GM06990 (cell line): Measurements from ENCODE around the gene SEC14L6.

Source experiments
- DNase-seq: peaks from one replicate; pipeline ENCODE4 v3.0.0-alpha.2; 2011; ENCODE audit not compliant: insufficient read length; ENCODE audit errors: extremely low read depth
- H3K27me3 ChIP-seq: replicated peaks from 2 replicates; pipeline ENCODE4 v1.6.0; 2011; ENCODE audit warnings: low read length; ENCODE audit not compliant: control insufficient read depth, insufficient read depth
- H3K36me3 ChIP-seq: 2 replicates; pipeline ENCODE4 v1.5.1; 2011; ENCODE audit warnings: low read length; ENCODE audit not compliant: control insufficient read depth, insufficient read depth
- H3K4me3 ChIP-seq: replicated peaks from 2 replicates; pipeline ENCODE4 v1.5.1; 2011; ENCODE audit warnings: low read depth, mild to moderate bottlenecking, control low read depth, low read length
- CTCF ChIP-seq: IDR thresholded peaks from 2 replicates; pipeline ENCODE4 v1.5.1; 2011; ENCODE audit warnings: low read length, control low read depth, mild to moderate bottlenecking, inconsistent platforms; ENCODE audit not compliant: insufficient read depth, poor library complexity, severe bottlenecking

The SEC14L6 gene

GRCh38 chr22:30584441-30584840, 37.9 kb upstream of the SEC14L6 start:
- peaks cover 76% of the 10 kb centered on the region for H3K36me3 ChIP-seq
- DNase-seq: no peak
- no peak for TF ChIP-seq CTCF
- H3K4me3 ChIP-seq: no peak overlapping the region
- no peaks in the 10 kb centered on the region for H3K27me3 ChIP-seq

GRCh38 chr22:30582788-30583545, 36.4 kb upstream of the SEC14L6 start:
- Histone ChIP-seq H3K36me3 (peaks cover 78% of the 10 kb centered on the region), H3K4me3 (no peak overlapping the region), H3K27me3 (no peaks in the 10 kb centered on the region)
- no peak for DNase-seq
- TF ChIP-seq CTCF: no peak

DNA sequence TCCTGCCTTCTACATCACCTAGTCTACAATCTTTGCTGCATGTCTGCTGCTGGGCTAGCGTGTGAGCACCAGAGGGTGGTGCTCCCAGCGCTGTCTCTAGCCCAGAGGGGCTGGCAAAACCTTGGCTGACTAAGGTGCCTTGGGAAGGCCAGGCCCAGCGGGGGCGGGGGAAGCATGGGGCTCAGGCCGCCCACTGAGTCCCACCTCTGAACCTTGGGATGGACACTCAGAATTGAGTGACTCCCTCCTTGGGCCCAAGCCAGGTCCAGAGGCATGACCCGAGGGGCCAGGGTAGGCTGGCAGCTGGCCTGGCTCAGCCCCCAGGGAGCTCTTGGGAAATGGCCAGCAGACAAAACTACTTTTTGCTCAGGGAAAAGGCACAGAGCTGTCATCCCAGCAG, 35.5 kb upstream of the SEC14L6 start:
- no peak for DNase-seq
- TF ChIP-seq CTCF: no peak
- H3K36me3 ChIP-seq: peaks cover 73% of the 10 kb centered on the region

GRCh38 chr22:30580896-30581295, 34.4 kb upstream of the SEC14L6 start:
- Histone ChIP-seq H3K4me3 (no peak overlapping the region), H3K27me3 (no peaks in the 10 kb centered on the region), H3K36me3 (peaks cover 71% of the 10 kb centered on the region)
- TF ChIP-seq CTCF: no peak
- no peak for DNase-seq

More for the DNA sequence above, 35.5 kb upstream of the SEC14L6 start:
- no peaks in the 10 kb centered on the region for H3K27me3 ChIP-seq
- H3K4me3 ChIP-seq: no peak overlapping the region

DNA sequence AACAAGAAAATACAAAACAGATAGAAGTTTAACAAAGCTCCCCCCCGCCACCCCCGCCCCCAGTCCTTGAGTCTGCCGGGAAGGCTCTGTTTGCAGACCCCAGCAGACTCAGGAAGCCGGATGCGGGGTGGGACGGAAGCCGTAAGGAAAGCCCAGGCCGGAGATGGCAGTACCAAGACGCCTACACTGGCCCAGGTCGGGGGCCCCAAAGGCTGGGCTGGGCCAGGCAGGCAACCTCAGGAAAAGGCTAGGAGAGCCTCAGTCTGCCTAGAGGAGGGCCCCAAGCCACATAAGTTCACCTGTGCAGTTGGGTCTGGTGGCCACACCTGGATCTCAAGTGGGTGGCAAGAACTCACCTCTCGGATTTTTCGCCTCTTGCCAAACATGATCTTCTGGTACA, 31.9 kb upstream of the SEC14L6 start:
- H3K27me3 ChIP-seq: no peaks in the 10 kb centered on the region
- no peak overlapping the region for H3K4me3 ChIP-seq
- H3K36me3 ChIP-seq: peaks cover 56% of the 10 kb centered on the region
- no peak for DNase-seq
- no peak for TF ChIP-seq CTCF
